H1 (cell line): ENCODE measurements around the gene POU2F2. TPM values are rescaled to one million over a fixed set of nuclear protein-coding genes. Genes with fewer than 3 reads are reported as not detected.

Experiments used
- CEBPB ChIP-seq: IDR thresholded peaks from 2 replicates; pipeline ENCODE4 v1.6.1; 2012; ENCODE audit warnings: low read depth, low read length
- JUN ChIP-seq: IDR thresholded peaks from 2 replicates; pipeline ENCODE4 v1.6.1; 2011; ENCODE audit warnings: low read depth, mild to moderate bottlenecking, improper control_type of control experiment, low read length
- SUZ12 ChIP-seq: fragments of 200-600 bp; sonication (generic); IDR thresholded peaks from 2 replicates; pipeline ENCODE4 v1.6.1; 2012; ENCODE audit warnings: mild to moderate bottlenecking, inconsistent platforms, low read length, moderate library complexity, mixed read lengths
- TAF1 ChIP-seq: IDR thresholded peaks from 2 replicates; pipeline ENCODE4 v1.6.1; 2011; ENCODE audit warnings: mild to moderate bottlenecking, low read depth, low read length
- polyA plus RNA-seq, 7 experiments: library from polyadenylated mRNA; depleted of rRNA in 3 of 7; stranded (reverse) in 5 of 7; unstranded in 2 of 7; fragments of >200 nt in 5 of 7; fragments of 200-250 nt in 2 of 7; gene quantifications; 1 replicate in 5 of 7; 2 replicates in 1 of 7; 4 replicates in 1 of 7; pipeline versions ENCODE4 v1.2.1 to v1.2.3, GENCODE V29; 2011 to 2013; ENCODE audit warnings: missing spikeins in 2 of 7, mixed read lengths in 2 of 7
- total RNA-seq: library from RNA; stranded (reverse); fragmentation: NEBNext Ultra II Directional; extraction: Animal tissue kit (Norgen Biotek cat#: 25700); gene quantifications from 2 replicates; pipeline ENCODE4 v1.2.1, GENCODE V29; 2021
- TF ChIP-seq, protein P1 (sequence below): IDR thresholded peaks from 2 replicates; pipeline ENCODE4 v1.6.1; 2012; ENCODE audit warnings: inconsistent platforms

Gene POU2F2
- total and polyA plus RNA-seq, 2 of the 8 experiments (the other 6 are each of a cell fraction or from before 2014, with no cell fraction given): 5.0 to 6.1 TPM

DNA sequence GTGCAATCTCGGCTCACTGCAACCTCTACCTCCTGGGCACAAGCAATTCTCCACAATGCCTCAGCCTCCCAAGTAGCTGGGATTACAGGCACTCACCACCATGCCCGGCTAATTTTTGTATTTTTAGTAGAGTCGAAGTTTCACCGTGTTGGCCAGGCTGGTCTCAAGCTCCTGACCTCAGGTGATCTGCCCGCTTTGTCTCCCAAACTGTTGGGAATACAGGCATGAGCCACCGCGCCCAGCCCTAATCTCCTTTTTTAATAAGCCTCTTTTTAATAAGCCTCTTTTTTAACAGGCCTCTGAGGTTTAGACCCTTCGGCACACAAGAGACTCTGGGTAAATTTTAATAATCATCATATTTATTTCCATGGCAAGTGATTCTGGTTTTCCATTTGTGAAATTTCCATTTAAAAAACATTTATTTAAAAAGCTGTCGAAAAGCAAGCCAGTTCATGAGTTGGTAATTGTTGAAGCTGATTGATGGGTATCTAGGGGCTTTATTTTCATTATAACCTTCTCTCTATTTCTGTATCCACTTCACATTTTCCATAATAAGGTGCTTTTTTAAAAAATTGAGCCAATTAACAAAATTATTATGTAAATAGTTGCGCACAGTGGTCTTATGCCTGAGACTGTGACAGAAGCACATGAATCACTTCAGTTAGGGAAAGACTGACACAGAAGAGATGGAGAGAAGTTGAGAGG is 11.8 kb downstream of the POU2F2 start (continued):
- TF ChIP-seq TAF1: no peak
- TF ChIP-seq JUN: no peak
- no peak for TF ChIP-seq CEBPB
- no peak for TF ChIP-seq SUZ12
- TF ChIP-seq, protein P1, sequence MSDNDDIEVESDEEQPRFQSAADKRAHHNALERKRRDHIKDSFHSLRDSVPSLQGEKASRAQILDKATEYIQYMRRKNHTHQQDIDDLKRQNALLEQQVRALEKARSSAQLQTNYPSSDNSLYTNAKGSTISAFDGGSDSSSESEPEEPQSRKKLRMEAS: no peak
